ENCODE measurements around the gene MUL1. TPM values are rescaled to one million over a fixed set of nuclear protein-coding genes. Genes with fewer than 3 reads are reported as not detected.

MUL1 gene
- total RNA-seq, 2 donors from 2014 or later, result 15.6 to 19.8 TPM

DNA sequence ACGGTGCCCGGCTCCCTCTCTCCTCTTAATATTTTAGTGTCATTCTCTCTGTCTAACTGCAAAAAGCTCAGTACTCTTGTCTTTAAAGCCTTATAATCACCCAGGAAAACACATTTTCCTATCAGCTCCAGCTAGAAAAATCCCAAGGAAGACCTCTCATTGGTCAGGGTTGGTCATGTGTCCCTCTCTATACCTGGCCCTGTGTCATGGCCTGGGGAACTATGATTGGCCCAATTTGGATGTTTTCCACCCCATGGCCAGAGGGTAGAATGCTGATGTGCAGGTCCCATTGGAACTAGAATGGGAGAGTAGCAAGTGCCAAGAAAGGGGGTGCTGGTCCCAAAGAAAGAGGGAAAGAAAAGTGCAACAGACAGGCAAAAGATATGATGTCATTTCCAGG is 49.2 kb downstream of the MUL1 start:
- H3K27ac Mint-ChIP-seq, result no peak overlapping the region
- no peak overlapping the region for H3K9ac ChIP-seq (ENCODE audit: extremely low read depth, low read length, poor library complexity, severe bottlenecking)
- H3K27me3 ChIP-seq (ENCODE audit: control insufficient read depth, insufficient read depth, low read length, poor library complexity, severe bottlenecking), result peaks cover 24% of the 10 kb centered on the region
- H3K36me3 Mint-ChIP-seq (ENCODE audit: low read depth), result no peaks in the 10 kb centered on the region
- H3K4me1 ChIP-seq (ENCODE audit: control insufficient read depth, insufficient read depth, low read length), result no peaks in the 10 kb centered on the region
- DNase-seq, result no peak
- no peaks in the 10 kb centered on the region for H3K4me1 Mint-ChIP-seq
- WGBS, 2 experiments (ENCODE audit: insufficient coverage in 1 of 2, insufficient read length in 1 of 2), result 91 to 100% methylated on average over 1 to 2 of the region's 2 CpGs
- TF ChIP-seq, protein P1, sequence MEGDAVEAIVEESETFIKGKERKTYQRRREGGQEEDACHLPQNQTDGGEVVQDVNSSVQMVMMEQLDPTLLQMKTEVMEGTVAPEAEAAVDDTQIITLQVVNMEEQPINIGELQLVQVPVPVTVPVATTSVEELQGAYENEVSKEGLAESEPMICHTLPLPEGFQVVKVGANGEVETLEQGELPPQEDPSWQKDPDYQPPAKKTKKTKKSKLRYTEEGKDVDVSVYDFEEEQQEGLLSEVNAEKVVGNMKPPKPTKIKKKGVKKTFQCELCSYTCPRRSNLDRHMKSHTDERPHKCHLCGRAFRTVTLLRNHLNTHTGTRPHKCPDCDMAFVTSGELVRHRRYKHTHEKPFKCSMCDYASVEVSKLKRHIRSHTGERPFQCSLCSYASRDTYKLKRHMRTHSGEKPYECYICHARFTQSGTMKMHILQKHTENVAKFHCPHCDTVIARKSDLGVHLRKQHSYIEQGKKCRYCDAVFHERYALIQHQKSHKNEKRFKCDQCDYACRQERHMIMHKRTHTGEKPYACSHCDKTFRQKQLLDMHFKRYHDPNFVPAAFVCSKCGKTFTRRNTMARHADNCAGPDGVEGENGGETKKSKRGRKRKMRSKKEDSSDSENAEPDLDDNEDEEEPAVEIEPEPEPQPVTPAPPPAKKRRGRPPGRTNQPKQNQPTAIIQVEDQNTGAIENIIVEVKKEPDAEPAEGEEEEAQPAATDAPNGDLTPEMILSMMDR (conservative IDR thresholded peaks at IDR 0.05), result no peak
- H3K27me3 Mint-ChIP-seq (ENCODE audit: insufficient read depth), result peaks cover 62% of the 10 kb centered on the region
- no peak overlapping the region for H3K27ac ChIP-seq (ENCODE audit: low read depth, low read length)
- peaks cover 10% of the 10 kb centered on the region for H3K9me3 ChIP-seq (ENCODE audit: control insufficient read depth, low read length)
- no peak overlapping the region for H3K4me3 ChIP-seq (ENCODE audit: low read length)
- H3K4me3 Mint-ChIP-seq, result no peak overlapping the region
- H3K36me3 ChIP-seq (ENCODE audit: control insufficient read depth, insufficient read depth, low read length), result no peaks in the 10 kb centered on the region
- H3K9me3 Mint-ChIP-seq, result peaks cover 2% of the 10 kb centered on the region

DNA sequence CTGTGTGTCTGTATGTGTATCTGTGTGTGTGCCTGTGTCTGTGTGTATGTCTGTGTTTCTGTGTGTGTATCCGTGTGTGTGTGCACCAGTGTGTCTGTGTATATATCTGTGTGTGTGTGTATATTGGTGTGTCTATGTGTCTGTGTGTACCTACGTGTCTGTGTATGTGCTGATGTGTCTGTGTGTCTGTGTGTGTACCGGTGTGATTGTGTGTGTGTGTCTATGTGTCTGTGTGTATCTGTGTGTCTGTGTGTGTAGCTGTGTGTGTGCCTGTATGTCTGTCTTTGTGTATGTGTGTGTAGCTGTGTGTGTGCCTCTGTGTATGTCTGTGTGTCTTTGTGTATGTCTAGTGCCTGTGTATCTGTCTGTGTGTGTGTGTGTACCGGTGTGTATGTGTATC is 53.9 kb downstream of the MUL1 start:
- Mint-ChIP-seq H3K27ac (no peak overlapping the region), H3K4me3 (no peak overlapping the region), H3K27me3 (ENCODE audit: insufficient read depth) (peaks cover 33% of the 10 kb centered on the region), H3K4me1 (peaks cover 5% of the 10 kb centered on the region), H3K9me3 (no peaks in the 10 kb centered on the region), H3K36me3 (ENCODE audit: low read depth) (no peaks in the 10 kb centered on the region)
- Histone ChIP-seq H3K9ac (ENCODE audit: extremely low read depth, low read length, poor library complexity, severe bottlenecking) (no peak overlapping the region), H3K36me3 (ENCODE audit: control insufficient read depth, insufficient read depth, low read length) (no peaks in the 10 kb centered on the region), H3K27ac (ENCODE audit: low read depth, low read length) (no peak overlapping the region), H3K9me3 (ENCODE audit: control insufficient read depth, low read length) (no peaks in the 10 kb centered on the region), H3K4me1 (ENCODE audit: control insufficient read depth, insufficient read depth, low read length) (no peaks in the 10 kb centered on the region), H3K27me3 (ENCODE audit: control insufficient read depth, insufficient read depth, low read length, poor library complexity, severe bottlenecking) (peaks cover 12% of the 10 kb centered on the region), H3K4me3 (ENCODE audit: low read length) (no peak overlapping the region)
- WGBS, 2 experiments (ENCODE audit: insufficient coverage in 1 of 2, insufficient read length in 1 of 2), result 93% methylated on average over 4 of the region's 4 CpGs; no CpG with 5 or more reads in 1 of the 2 experiments
- DNase-seq, result no peak
- TF ChIP-seq, protein P1 (conservative IDR thresholded peaks at IDR 0.05), result no peak

DNA sequence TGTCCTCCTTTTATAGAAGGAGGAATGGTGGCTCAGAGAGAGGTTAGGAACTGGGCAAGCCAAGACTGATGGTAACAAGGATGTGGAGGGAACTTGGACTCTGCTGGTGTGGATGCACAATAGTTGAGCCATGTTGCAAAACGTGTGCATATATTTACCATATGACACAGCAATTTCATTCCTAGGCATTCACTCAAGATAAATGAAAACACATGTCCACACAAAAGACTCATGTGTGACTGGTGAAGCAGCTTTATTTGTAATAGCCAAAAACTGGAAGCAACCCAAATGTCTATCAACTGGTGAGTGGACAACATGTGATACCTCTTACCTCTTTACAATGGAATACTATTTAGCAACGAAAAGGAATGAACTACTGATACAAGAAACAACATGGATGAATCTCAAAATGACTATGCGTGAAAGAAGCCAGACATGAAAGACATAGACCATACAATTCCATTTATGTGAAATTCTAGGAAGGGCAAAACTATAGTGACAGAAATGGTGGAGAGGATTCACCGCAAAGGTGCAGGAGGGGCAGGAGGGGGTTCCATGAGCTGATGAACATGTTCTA is 58.1 kb downstream of the MUL1 start:
- no peaks in the 10 kb centered on the region for H3K9me3 Mint-ChIP-seq
- TF ChIP-seq, protein P1 (conservative IDR thresholded peaks at IDR 0.05), result no peak
- no peak for DNase-seq
- WGBS, 2 experiments (ENCODE audit: insufficient coverage in 1 of 2, insufficient read length in 1 of 2), result 90 to 94% methylated on average over 2 to 4 of the region's 4 CpGs
- peaks cover 17% of the 10 kb centered on the region for H3K4me1 Mint-ChIP-seq
- Histone ChIP-seq H3K27me3 (ENCODE audit: control insufficient read depth, insufficient read depth, low read length, poor library complexity, severe bottlenecking) (peaks cover 8% of the 10 kb centered on the region), H3K9me3 (ENCODE audit: control insufficient read depth, low read length) (no peaks in the 10 kb centered on the region), H3K27ac (ENCODE audit: low read depth, low read length) (no peak overlapping the region), H3K4me1 (ENCODE audit: control insufficient read depth, insufficient read depth, low read length) (peaks cover 7% of the 10 kb centered on the region), H3K4me3 (ENCODE audit: low read length) (no peak overlapping the region), H3K9ac (ENCODE audit: extremely low read depth, low read length, poor library complexity, severe bottlenecking) (no peak overlapping the region), H3K36me3 (ENCODE audit: control insufficient read depth, insufficient read depth, low read length) (no peaks in the 10 kb centered on the region)
- H3K4me3 Mint-ChIP-seq, result no peak overlapping the region
- H3K36me3 Mint-ChIP-seq (ENCODE audit: low read depth), result no peaks in the 10 kb centered on the region
- H3K27me3 Mint-ChIP-seq (ENCODE audit: insufficient read depth), result peaks cover 25% of the 10 kb centered on the region
- H3K27ac Mint-ChIP-seq, result no peak overlapping the region

Other genes with a start within 250 kb of the MUL1 start
- gene VWA5B1, start 217.3 kb downstream of the MUL1 start, total RNA-seq, result under 1 TPM in 1 of 2 donors, not detected in 1; 0.44 TPM
- gene CAMK2N1, start 21.9 kb downstream of the MUL1 start, total RNA-seq, result 10 to 100 TPM; 10.2 to 16.2 TPM
- gene FAM43B, start 44.4 kb upstream of the MUL1 start, total RNA-seq, result under 1 TPM; 0.13 to 0.29 TPM
- 10 to 100 TPM in 1 of 2 donors, 1 to 10 TPM in 1; 1.3 to 24.3 TPM for gene CDA, start 80.9 kb upstream of the MUL1 start, total RNA-seq
- 10 to 100 TPM; 26.3 to 27.7 TPM for gene PINK1, start 125.3 kb upstream of the MUL1 start, total RNA-seq
- gene DDOST, start 153.2 kb upstream of the MUL1 start, total RNA-seq, result 100 to 1,000 TPM; 252 to 280 TPM
- 1 to 10 TPM; 4.2 to 8.0 TPM for gene KIF17, start 209.9 kb upstream of the MUL1 start, total RNA-seq
- gene SH2D5, start 224.6 kb upstream of the MUL1 start, total RNA-seq, result 1 to 10 TPM; 4.0 to 5.0 TPM